ENCODE results near the gene ACTA2. TPM values are rescaled to one million over a fixed set of nuclear protein-coding genes. Genes with fewer than 3 reads are reported as not detected.

ACTA2 gene
- 3,026 TPM for polyA plus RNA-seq (2013, experiment 1 of 2; ENCODE audit: insufficient read length)
- polyA plus RNA-seq (2013, experiment 2 of 2; ENCODE audit: insufficient read length): 3,057 TPM

GRCh38 chr10:88952647-88953111, at the start of gene ACTA2:
Gene ACTA2 (minus strand): TSS chr10:88952773. CDS start chr10:88948930, 3,843 bp downstream.
- DNase-seq: peak; percentile 97

GRCh38 chr10:89001729-89002072, 49.1 kb upstream of the ACTA2 start:
- DNase-seq: peak; percentile 22

GRCh38 chr10:89001024-89001728, 48.6 kb upstream of the ACTA2 start:
- DNase-seq: no peak

- no peak for DNase-seq
These were observed 47.1 kb upstream of the ACTA2 start for GRCh38 chr10:88999625-89000024.

- no peak for DNase-seq
These were observed 44.4 kb upstream of the ACTA2 start for GRCh38 chr10:88996927-88997326.

GRCh38 chr10:88995156-88995876, 42.7 kb upstream of the ACTA2 start:
- DNase-seq: no peak

GRCh38 chr10:88994019-88994418, 41.4 kb upstream of the ACTA2 start:
- peak; percentile 58 for DNase-seq

GRCh38 chr10:88992921-88993524, 40.5 kb upstream of the ACTA2 start:
- DNase-seq: peak; percentile 31

GRCh38 chr10:88991899-88992320, 39.3 kb upstream of the ACTA2 start:
- no peak for DNase-seq

GRCh38 chr10:88991161-88991898, 38.8 kb upstream of the ACTA2 start:
- DNase-seq: peak; percentile 62

GRCh38 chr10:88990384-88991160, 38.0 kb upstream of the ACTA2 start, which contains the start of gene FAS:
Gene FAS (plus strand): TSS chr10:88990798. CDS start chr10:88990877, 79 bp downstream.
- DNase-seq: peak; percentile 49

- DNase-seq: peak; percentile 78
These were observed 37.3 kb upstream of the ACTA2 start for GRCh38 chr10:88989824-88990383.

GRCh38 chr10:88989423-88989822, 36.9 kb upstream of the ACTA2 start:
- no peak for DNase-seq

- DNase-seq: no peak
These were observed 35.3 kb upstream of the ACTA2 start for GRCh38 chr10:88987840-88988239.

GRCh38 chr10:88987243-88987725, 34.7 kb upstream of the ACTA2 start:
- DNase-seq: no peak

- DNase-seq: peak; percentile 41
These were observed 34.1 kb upstream of the ACTA2 start for GRCh38 chr10:88986549-88987242.

GRCh38 chr10:88984525-88984924, 32.0 kb upstream of the ACTA2 start:
- DNase-seq: no peak

- DNase-seq: no peak
These were observed 31.4 kb upstream of the ACTA2 start for GRCh38 chr10:88983939-88984338.

- DNase-seq: no peak
These were observed 30.6 kb upstream of the ACTA2 start for GRCh38 chr10:88983206-88983605.

GRCh38 chr10:88982366-88982765, 29.8 kb upstream of the ACTA2 start:
- DNase-seq: peak; percentile 20

GRCh38 chr10:88981435-88981834, 28.9 kb upstream of the ACTA2 start:
- no peak for DNase-seq

Data from fibroblast of skin of abdomen (primary cell).